Measurements from ENCODE around the gene CDH6. TPM values are rescaled to one million over a fixed set of nuclear protein-coding genes. Genes with fewer than 3 reads are reported as not detected.
A peak's percentile ranks its signal among the peaks of the same experiment; 100 is the strongest.

The CDH6 gene
- polyA plus RNA-seq, 1 of the 3 experiments (the other 2 are of a cell fraction): 1.1 TPM

DNA sequence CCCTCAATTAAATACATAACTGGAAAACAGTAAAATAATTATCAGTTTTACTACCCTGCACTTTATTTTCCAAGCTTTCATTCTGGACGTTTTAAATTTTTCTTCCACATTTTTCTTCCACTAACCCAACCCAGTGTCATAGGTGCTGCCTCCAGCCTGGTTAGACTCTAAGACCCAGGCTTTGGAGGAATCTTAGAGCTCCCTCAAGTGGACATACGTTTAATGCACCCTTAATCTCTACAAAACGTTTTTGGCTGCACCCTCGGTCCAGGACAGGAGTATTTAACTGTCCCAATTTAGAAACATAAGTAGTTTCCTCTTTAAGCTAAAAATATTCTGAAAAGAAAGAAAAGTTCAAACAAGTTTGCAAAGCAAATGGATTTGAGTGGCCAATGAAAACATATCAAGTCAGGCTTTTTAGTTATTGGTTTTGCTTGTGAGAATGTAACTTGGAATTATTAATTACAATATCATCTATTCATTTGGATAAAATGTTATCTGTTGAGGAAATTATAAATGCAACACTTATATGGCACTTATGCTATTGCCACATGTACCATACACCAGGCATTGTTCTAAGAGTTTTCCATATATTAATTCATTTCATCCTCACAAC is 38.9 kb downstream of the CDH6 start (continued):
- TF ChIP-seq EP300 (IDR thresholded peaks at IDR 0.05; ENCODE audit: borderline replicate concordance in 1 of 2, low read depth in 1 of 2, low read length in 1 of 2) (no peak), ELF1 (IDR thresholded peaks at IDR 0.05) (no peak), FOXM1 (IDR thresholded peaks at IDR 0.05; ENCODE audit: low read depth) (no peak), NRF1 (IDR thresholded peaks at IDR 0.05; ENCODE audit: low read depth, low read length) (no peak), RAD21 (IDR thresholded peaks at IDR 0.05; ENCODE audit: low read length) (peak; percentile 74), JUND (IDR thresholded peaks at IDR 0.05) (no peak), RFX5 (IDR thresholded peaks at IDR 0.05; ENCODE audit: low read length) (no peak), TCF12 (IDR thresholded peaks at IDR 0.05) (no peak), SIN3A (IDR thresholded peaks at IDR 0.05; ENCODE audit: borderline replicate concordance, low read depth, low read length) (no peak), SMC3 (IDR thresholded peaks at IDR 0.05; ENCODE audit: low read depth, low read length) (peak; percentile 52)
- TF ChIP-seq, protein P1, sequence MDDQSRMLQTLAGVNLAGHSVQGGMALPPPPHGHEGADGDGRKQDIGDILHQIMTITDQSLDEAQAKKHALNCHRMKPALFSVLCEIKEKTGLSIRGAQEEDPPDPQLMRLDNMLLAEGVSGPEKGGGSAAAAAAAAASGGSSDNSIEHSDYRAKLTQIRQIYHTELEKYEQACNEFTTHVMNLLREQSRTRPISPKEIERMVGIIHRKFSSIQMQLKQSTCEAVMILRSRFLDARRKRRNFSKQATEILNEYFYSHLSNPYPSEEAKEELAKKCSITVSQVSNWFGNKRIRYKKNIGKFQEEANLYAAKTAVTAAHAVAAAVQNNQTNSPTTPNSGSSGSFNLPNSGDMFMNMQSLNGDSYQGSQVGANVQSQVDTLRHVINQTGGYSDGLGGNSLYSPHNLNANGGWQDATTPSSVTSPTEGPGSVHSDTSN (IDR thresholded peaks at IDR 0.05): no peak

DNA sequence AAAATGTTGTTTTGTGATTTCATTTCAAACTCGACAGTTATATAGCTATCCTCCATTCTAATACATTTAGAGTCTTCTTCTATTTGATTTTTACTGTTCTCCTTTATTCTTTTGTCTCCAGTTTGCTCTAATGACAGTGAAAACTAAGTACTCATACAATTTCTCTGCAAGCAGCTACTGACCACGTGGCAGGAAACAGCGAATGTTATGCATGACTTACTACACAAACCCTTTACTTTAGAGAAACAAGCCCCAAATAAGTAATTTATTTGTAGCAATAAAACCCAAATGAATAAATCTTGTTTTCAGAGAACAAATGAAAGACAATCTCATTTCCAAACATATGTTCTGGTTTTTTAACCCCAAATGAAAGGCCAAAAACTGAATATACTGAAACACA is 41.9 kb downstream of the CDH6 start:
- no peak overlapping the region for H3K4me3 ChIP-seq (ENCODE audit: low read depth in 2 of 2, low read length in 1 of 2)
- H3K36me3 ChIP-seq (replicated peaks in 1 of 2; ENCODE audit: control insufficient read depth in 1 of 2, insufficient read depth in 2 of 2, low read length in 1 of 2): no peaks in the 10 kb centered on the region
- no peak overlapping the region for H3K27ac ChIP-seq (ENCODE audit: low read depth in 2 of 2, low read length in 1 of 2)
- no peaks in the 10 kb centered on the region for H3F3A ChIP-seq (replicated peaks; ENCODE audit: insufficient read depth)
- CTCF ChIA-PET: interaction anchor here (0.7 to 0.9 kb wide), 2 partner anchors 35 to 49 kb away, joined by 3 read pairs; no protein-coding TSS in a partner anchor
- H3K27me3 ChIP-seq (ENCODE audit: insufficient read depth): no peaks in the 10 kb centered on the region
- no peak overlapping the region for H3K4me2 ChIP-seq
- 68% methylated on average over 3 of the region's 3 CpGs for WGBS (ENCODE audit: low lambda C conversion rate)
- peak overlapping the region; percentile 33; the same call in 1 of the 2 replicates for H2AFZ ChIP-seq (ENCODE audit: low read depth)
- no peaks in the 10 kb centered on the region for H3K9me2 ChIP-seq
- no peaks in the 10 kb centered on the region for H3K9me3 ChIP-seq
- H3K4me1 ChIP-seq (ENCODE audit: control insufficient read depth in 1 of 2, insufficient read depth in 2 of 2, low read depth in 1 of 2, low read length in 1 of 2): peaks cover 0 to 13% of the 10 kb centered on the region in 2 experiments; a peak in 1 of 4 replicates
- H3K9ac ChIP-seq: no peak overlapping the region
- POLR2A ChIA-PET: no interaction called here
- no peak for DNase-seq
- no peaks in the 10 kb centered on the region for H3K79me2 ChIP-seq (ENCODE audit: insufficient read depth)
- H4K20me1 ChIP-seq (ENCODE audit: insufficient read depth): no peaks in the 10 kb centered on the region
- TF ChIP-seq MEF2A (IDR thresholded peaks at IDR 0.05; ENCODE audit: borderline replicate concordance, low read depth) (no peak), SIN3A (IDR thresholded peaks at IDR 0.05; ENCODE audit: borderline replicate concordance, low read depth, low read length) (no peak), RXRA (IDR thresholded peaks at IDR 0.05; ENCODE audit: borderline replicate concordance, low read depth) (no peak), NFIC (IDR thresholded peaks at IDR 0.05; ENCODE audit: borderline replicate concordance) (no peak), EZH2phosphoT487 (IDR thresholded peaks at IDR 0.05; ENCODE audit: borderline replicate concordance, low read depth) (no peak), JUND (IDR thresholded peaks at IDR 0.05) (no peak), GATA2 (CRISPR knock-in tag; IDR thresholded peaks at IDR 0.05) (no peak), FOXM1 (IDR thresholded peaks at IDR 0.05; ENCODE audit: low read depth) (no peak), POLR2AphosphoS5 (IDR thresholded peaks at IDR 0.05; ENCODE audit: low read depth, low read length) (no peak)
- TF ChIP-seq, protein P2, sequence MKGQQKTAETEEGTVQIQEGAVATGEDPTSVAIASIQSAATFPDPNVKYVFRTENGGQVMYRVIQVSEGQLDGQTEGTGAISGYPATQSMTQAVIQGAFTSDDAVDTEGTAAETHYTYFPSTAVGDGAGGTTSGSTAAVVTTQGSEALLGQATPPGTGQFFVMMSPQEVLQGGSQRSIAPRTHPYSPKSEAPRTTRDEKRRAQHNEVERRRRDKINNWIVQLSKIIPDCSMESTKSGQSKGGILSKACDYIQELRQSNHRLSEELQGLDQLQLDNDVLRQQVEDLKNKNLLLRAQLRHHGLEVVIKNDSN (IDR thresholded peaks at IDR 0.05; ENCODE audit: borderline replicate concordance, low read depth): no peak
- TF ChIP-seq, protein P3, sequence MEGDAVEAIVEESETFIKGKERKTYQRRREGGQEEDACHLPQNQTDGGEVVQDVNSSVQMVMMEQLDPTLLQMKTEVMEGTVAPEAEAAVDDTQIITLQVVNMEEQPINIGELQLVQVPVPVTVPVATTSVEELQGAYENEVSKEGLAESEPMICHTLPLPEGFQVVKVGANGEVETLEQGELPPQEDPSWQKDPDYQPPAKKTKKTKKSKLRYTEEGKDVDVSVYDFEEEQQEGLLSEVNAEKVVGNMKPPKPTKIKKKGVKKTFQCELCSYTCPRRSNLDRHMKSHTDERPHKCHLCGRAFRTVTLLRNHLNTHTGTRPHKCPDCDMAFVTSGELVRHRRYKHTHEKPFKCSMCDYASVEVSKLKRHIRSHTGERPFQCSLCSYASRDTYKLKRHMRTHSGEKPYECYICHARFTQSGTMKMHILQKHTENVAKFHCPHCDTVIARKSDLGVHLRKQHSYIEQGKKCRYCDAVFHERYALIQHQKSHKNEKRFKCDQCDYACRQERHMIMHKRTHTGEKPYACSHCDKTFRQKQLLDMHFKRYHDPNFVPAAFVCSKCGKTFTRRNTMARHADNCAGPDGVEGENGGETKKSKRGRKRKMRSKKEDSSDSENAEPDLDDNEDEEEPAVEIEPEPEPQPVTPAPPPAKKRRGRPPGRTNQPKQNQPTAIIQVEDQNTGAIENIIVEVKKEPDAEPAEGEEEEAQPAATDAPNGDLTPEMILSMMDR (IDR thresholded peaks at IDR 0.05): no peak
- TF ChIP-seq, protein P1 (IDR thresholded peaks at IDR 0.05): no peak
- TF ChIP-seq, protein P4, sequence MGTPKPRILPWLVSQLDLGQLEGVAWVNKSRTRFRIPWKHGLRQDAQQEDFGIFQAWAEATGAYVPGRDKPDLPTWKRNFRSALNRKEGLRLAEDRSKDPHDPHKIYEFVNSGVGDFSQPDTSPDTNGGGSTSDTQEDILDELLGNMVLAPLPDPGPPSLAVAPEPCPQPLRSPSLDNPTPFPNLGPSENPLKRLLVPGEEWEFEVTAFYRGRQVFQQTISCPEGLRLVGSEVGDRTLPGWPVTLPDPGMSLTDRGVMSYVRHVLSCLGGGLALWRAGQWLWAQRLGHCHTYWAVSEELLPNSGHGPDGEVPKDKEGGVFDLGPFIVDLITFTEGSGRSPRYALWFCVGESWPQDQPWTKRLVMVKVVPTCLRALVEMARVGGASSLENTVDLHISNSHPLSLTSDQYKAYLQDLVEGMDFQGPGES (IDR thresholded peaks at IDR 0.05; ENCODE audit: low read depth, low read length): no peak
